CD14-positive monocyte (primary cell): ENCODE results near the gene CPO. TPM values are rescaled to one million over a fixed set of nuclear protein-coding genes. Genes with fewer than 3 reads are reported as not detected.

Experiments
- DNase-seq, 3 donors: peaks; one replicate each; pipeline ENCODE4 v3.0.0-alpha.2; 2011 to 2022
- H2AFZ ChIP-seq: 2 replicates; pipeline ENCODE4 v1.6.0; 2012; ENCODE audit warnings: mild to moderate bottlenecking, low read depth, low read length, inconsistent platforms; ENCODE audit not compliant: insufficient read depth, poor library complexity, severe bottlenecking
- H3K27ac ChIP-seq, 2 donors: 1 replicate in 1 of 2; 2 replicates in 1 of 2; pipeline ENCODE4 v1.5.1; 2012 to 2013; ENCODE audit warnings: low read length in 2 of 2, control low read depth in 1 of 2, inconsistent platforms in 1 of 2, low read depth in 1 of 2, mild to moderate bottlenecking in 1 of 2
- H3K27me3 ChIP-seq, 2 donors: one replicate each; pipeline versions ENCODE4 v1.6.0 to v1.6.1; 2011 to 2013; ENCODE audit warnings: low read length in 2 of 2; ENCODE audit not compliant: control insufficient read depth in 2 of 2, insufficient read depth in 2 of 2
- H3K36me3 ChIP-seq, 2 donors: replicated peaks in 1 of 2; 1 replicate in 1 of 2; 2 replicates in 1 of 2; pipeline versions ENCODE4 v1.5.1 to v1.6.1; 2012 to 2013; ENCODE audit warnings: low read length in 2 of 2, control low read depth in 1 of 2, inconsistent platforms in 1 of 2, mild to moderate bottlenecking in 1 of 2; ENCODE audit not compliant: insufficient read depth in 2 of 2, control insufficient read depth in 1 of 2
- H3K4me1 ChIP-seq, 2 donors: 1 replicate in 1 of 2; 2 replicates in 1 of 2; pipeline versions ENCODE4 v1.5.1 to v1.6.1; 2012 to 2013; ENCODE audit warnings: low read length in 2 of 2, control low read depth in 1 of 2, inconsistent platforms in 1 of 2, mild to moderate bottlenecking in 1 of 2, moderate library complexity in 1 of 2; ENCODE audit not compliant: insufficient read depth in 2 of 2, control insufficient read depth in 1 of 2
- H3K4me2 ChIP-seq: replicated peaks from 2 replicates; pipeline ENCODE3; 2012; ENCODE audit warnings: low read length, moderate library complexity, mild to moderate bottlenecking; ENCODE audit not compliant: poor library complexity, severe bottlenecking; ENCODE audit errors: extremely low read depth
- H3K4me3 ChIP-seq, 3 experiments: fragments of 200-600 bp in 1 of 3; sonication (generic) in 1 of 3; replicated peaks in 1 of 3; 1 replicate in 2 of 3; 2 replicates in 1 of 3; pipeline ENCODE4 v1.5.1; 2011 to 2013; ENCODE audit warnings: low read length in 3 of 3, mild to moderate bottlenecking in 3 of 3, control low read depth in 2 of 3, low read depth in 2 of 3, inconsistent platforms in 1 of 3, moderate library complexity in 1 of 3
- H3K79me2 ChIP-seq: 2 replicates; pipeline ENCODE4 v1.6.0; 2012; ENCODE audit warnings: mild to moderate bottlenecking, control low read depth, inconsistent platforms, low read length, moderate library complexity; ENCODE audit not compliant: insufficient read depth
- H3K9ac ChIP-seq: 2 replicates; pipeline ENCODE4 v1.6.0; 2017; ENCODE audit warnings: low read length, mild to moderate bottlenecking; ENCODE audit not compliant: insufficient read depth, poor library complexity, severe bottlenecking
- H3K9me3 ChIP-seq, 2 donors: replicated peaks in 1 of 2; 1 replicate in 1 of 2; 2 replicates in 1 of 2; pipeline versions ENCODE4 v1.5.1 to v1.6.1; 2012 to 2013; ENCODE audit warnings: low read length in 2 of 2, control low read depth in 1 of 2; ENCODE audit not compliant: control insufficient read depth in 1 of 2, insufficient read depth in 1 of 2
- H4K20me1 ChIP-seq: 2 replicates; pipeline ENCODE4 v1.6.0; 2012; ENCODE audit warnings: mild to moderate bottlenecking, low read length, control low read depth, moderate library complexity; ENCODE audit not compliant: insufficient read depth
- H3K27ac Mint-ChIP-seq, 7 donors: one replicate each; pipeline ENCODE4 v1.8.0; 2020; ENCODE audit warnings: mild to moderate bottlenecking in 7 of 7, mixed read lengths in 7 of 7, moderate library complexity in 6 of 7, inconsistent platforms in 2 of 7
- H3K27me3 Mint-ChIP-seq, 3 donors: one replicate each; pipeline ENCODE4 v1.8.0; 2021 to 2022; ENCODE audit warnings: low read depth in 3 of 3, mild to moderate bottlenecking in 3 of 3, mixed read lengths in 3 of 3, moderate library complexity in 3 of 3, inconsistent platforms in 1 of 3
- H3K36me3 Mint-ChIP-seq, 2 donors: one replicate each; pipeline ENCODE4 v1.8.0; 2020; ENCODE audit warnings: mixed read lengths in 2 of 2, inconsistent platforms in 1 of 2, mild to moderate bottlenecking in 1 of 2
- H3K4me1 Mint-ChIP-seq: one replicate; pipeline ENCODE4 v1.8.0; 2020; ENCODE audit warnings: mild to moderate bottlenecking, mixed read lengths
- H3K4me3 Mint-ChIP-seq, 2 donors: one replicate each; pipeline ENCODE4 v1.8.0; 2020; ENCODE audit warnings: mild to moderate bottlenecking in 2 of 2, mixed read lengths in 2 of 2, moderate library complexity in 1 of 2
- H3K9me3 Mint-ChIP-seq, 7 donors: one replicate each; pipeline ENCODE4 v1.8.0; 2020 to 2022; ENCODE audit warnings: mixed read lengths in 7 of 7, mild to moderate bottlenecking in 6 of 7, moderate library complexity in 6 of 7, inconsistent platforms in 2 of 7
- WGBS: methylation state at CpG from one replicate; pipeline ENCODE4 v1.1.5; 2013; ENCODE audit warnings: missing lambda C conversion rate; ENCODE audit not compliant: insufficient coverage; 5-methylcytosine and 5-hydroxymethylcytosine counted together
- intact Hi-C, 2 donors: fragments of 100-400 bp; cut with micrococcal nuclease; formaldehyde crosslinking; loops; one replicate each; pipeline versions ENCODE4 v1.15.0 to v1.15.1; 2023
- polyA plus RNA-seq, 3 donors: library from polyadenylated mRNA; depleted of rRNA in 1 of 3; unstranded in 2 of 3; stranded (reverse) in 1 of 3; fragments of 300-500 nt in 2 of 3; fragments of >200 nt in 1 of 3; fragmentation: Illumina TruSeq in 2 of 3; gene quantifications; 1 replicate in 2 of 3; 2 replicates in 1 of 3; pipeline ENCODE4 v1.2.3, GENCODE V29; 2012 to 2021
- TF ChIP-seq, protein P1 (sequence below): fragments of 200-600 bp; IDR thresholded peaks from one replicate; pipeline ENCODE4 v1.8.0; 2022; ENCODE audit warnings: antibody characterized with exemption, mild to moderate bottlenecking

Gene CPO
- polyA plus RNA-seq, 3 donors: not detected

DNA sequence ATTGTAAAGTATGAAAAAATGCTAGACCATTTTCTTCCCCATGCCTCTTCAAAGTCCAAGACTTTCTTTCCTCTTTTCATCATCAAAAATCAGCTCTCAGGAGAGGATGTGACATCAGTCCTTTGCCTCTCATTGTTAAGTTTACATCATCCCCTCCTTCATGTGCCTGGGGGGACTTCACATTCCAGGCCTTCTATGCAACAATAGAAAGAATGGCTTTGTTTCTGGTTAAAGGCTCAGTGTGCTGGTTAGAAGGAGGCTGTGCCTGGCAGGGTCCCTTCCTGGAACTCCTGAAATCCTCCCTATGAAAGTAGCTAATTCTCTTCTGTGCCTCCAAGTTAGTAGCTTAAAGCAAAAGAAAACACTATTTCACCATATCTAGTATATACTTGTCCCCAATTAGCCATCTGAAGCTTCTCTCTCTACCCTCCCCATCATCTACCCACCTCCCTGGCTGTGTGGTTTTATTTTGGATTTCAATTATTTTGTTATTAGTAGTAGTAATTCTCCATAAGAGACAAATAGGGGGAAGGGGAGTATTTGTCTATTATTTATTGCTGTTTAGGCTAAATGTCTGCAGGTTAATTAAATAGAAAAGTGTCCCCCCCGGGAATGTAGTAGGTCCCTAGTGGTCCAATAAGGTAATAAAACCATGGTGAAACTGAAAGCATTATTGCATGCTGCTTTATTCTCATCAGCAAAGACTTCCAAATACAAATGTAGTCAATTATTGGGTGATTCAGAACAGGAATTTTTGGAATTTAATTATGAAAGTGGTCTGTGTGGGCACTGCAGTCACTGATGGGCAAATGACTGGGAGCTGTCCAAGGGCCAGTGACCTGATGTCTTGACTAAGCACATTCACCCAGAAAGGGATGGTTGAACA, 69.0 kb downstream of the CPO start:
- WGBS: no CpG with 5 or more reads among the region's 1 CpG
- Mint-ChIP-seq H3K4me3 (no peak overlapping the region), H3K27ac (peak overlapping the region in 1 of 7 donors; percentile 33), H3K4me1 (no peaks in the 10 kb centered on the region), H3K27me3 (peaks cover 0 to 2% (median 0%) of the 10 kb centered on the region in 3 donors), H3K36me3 (no peaks in the 10 kb centered on the region), H3K9me3 (peaks cover 0 to 8% (median under 1%) of the 10 kb centered on the region in 7 donors)
- intact Hi-C loops: no loop called here
- no peaks in the 10 kb centered on the region for H3K4me1 ChIP-seq
- no peaks in the 10 kb centered on the region for H4K20me1 ChIP-seq
- no peaks in the 10 kb centered on the region for H3K9me3 ChIP-seq
- no peaks in the 10 kb centered on the region for H3K36me3 ChIP-seq
- no peak overlapping the region for H3K4me2 ChIP-seq
- TF ChIP-seq, protein P1, sequence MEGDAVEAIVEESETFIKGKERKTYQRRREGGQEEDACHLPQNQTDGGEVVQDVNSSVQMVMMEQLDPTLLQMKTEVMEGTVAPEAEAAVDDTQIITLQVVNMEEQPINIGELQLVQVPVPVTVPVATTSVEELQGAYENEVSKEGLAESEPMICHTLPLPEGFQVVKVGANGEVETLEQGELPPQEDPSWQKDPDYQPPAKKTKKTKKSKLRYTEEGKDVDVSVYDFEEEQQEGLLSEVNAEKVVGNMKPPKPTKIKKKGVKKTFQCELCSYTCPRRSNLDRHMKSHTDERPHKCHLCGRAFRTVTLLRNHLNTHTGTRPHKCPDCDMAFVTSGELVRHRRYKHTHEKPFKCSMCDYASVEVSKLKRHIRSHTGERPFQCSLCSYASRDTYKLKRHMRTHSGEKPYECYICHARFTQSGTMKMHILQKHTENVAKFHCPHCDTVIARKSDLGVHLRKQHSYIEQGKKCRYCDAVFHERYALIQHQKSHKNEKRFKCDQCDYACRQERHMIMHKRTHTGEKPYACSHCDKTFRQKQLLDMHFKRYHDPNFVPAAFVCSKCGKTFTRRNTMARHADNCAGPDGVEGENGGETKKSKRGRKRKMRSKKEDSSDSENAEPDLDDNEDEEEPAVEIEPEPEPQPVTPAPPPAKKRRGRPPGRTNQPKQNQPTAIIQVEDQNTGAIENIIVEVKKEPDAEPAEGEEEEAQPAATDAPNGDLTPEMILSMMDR: peak; percentile 39
- no peaks in the 10 kb centered on the region for H3K79me2 ChIP-seq
- DNase-seq: no peak
- no peak overlapping the region for H3K27ac ChIP-seq
- no peak overlapping the region for H3K4me3 ChIP-seq
- no peak overlapping the region for H2AFZ ChIP-seq
- H3K27me3 ChIP-seq: no peaks in the 10 kb centered on the region
- H3K9ac ChIP-seq: no peak overlapping the region

DNA sequence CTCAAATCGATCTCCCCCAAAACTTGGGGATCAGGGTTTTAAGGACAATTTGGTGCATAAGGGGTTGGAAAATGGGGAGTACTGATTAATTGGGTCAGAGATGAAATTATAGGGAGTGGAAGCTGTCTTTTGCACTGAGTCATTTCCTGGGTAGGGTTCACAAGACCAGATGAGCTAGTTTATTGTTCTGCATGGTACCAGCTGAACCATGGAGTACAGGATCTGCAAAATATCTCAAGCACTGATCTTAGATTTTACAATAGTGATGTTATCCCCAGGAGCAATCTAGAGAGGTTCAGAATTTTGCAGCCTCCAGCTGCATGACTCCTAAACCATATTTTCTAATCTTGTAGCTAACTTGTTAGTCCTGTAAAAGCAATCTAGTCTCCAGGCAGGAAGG, 73.1 kb downstream of the CPO start:
- intact Hi-C loops: no loop called here
- H3K4me3 ChIP-seq: no peak overlapping the region
- no peak overlapping the region for H2AFZ ChIP-seq
- no peaks in the 10 kb centered on the region for H3K27me3 ChIP-seq
- no peaks in the 10 kb centered on the region for H3K9me3 ChIP-seq
- no peaks in the 10 kb centered on the region for H3K36me3 ChIP-seq
- H3K9ac ChIP-seq: no peak overlapping the region
- Mint-ChIP-seq H3K27me3 (peaks cover 0 to 2% (median 0%) of the 10 kb centered on the region in 3 donors), H3K9me3 (peaks cover 0 to 2% (median 0%) of the 10 kb centered on the region in 7 donors), H3K27ac (peak overlapping the region in 1 of 7 donors; percentile 8), H3K36me3 (no peaks in the 10 kb centered on the region), H3K4me3 (no peak overlapping the region), H3K4me1 (no peaks in the 10 kb centered on the region)
- no peaks in the 10 kb centered on the region for H4K20me1 ChIP-seq
- no peaks in the 10 kb centered on the region for H3K79me2 ChIP-seq
- H3K4me2 ChIP-seq: no peak overlapping the region
- no peak overlapping the region for H3K27ac ChIP-seq
- DNase-seq: no peak
- no peaks in the 10 kb centered on the region for H3K4me1 ChIP-seq
- WGBS: no CpG with 5 or more reads among the region's 1 CpG
- TF ChIP-seq, protein P1: no peak
